Thoracic aorta endothelial cell (primary cell): Measurements from ENCODE around the gene TMEM270. TPM values are rescaled to one million over a fixed set of nuclear protein-coding genes. Genes with fewer than 3 reads are reported as not detected.

ENCODE experiments used
- total RNA-seq: library from RNA; depleted of rRNA; stranded (reverse); fragments of >200 nt; gene quantifications from 2 replicates; pipeline ENCODE4 v1.2.3, GENCODE V29; 2012

The TMEM270 gene, protein sequence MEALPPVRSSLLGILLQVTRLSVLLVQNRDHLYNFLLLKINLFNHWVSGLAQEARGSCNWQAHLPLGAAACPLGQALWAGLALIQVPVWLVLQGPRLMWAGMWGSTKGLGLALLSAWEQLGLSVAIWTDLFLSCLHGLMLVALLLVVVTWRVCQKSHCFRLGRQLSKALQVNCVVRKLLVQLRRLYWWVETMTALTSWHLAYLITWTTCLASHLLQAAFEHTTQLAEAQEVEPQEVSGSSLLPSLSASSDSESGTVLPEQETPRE
- total RNA-seq = not detected in 2 replicates

GRCh38 chr7:73860859-73861258, at the start of gene TMEM270:
Gene TMEM270 (plus strand): TSS chr7:73861159. CDS start chr7:73861195, 36 bp downstream.

DNA sequence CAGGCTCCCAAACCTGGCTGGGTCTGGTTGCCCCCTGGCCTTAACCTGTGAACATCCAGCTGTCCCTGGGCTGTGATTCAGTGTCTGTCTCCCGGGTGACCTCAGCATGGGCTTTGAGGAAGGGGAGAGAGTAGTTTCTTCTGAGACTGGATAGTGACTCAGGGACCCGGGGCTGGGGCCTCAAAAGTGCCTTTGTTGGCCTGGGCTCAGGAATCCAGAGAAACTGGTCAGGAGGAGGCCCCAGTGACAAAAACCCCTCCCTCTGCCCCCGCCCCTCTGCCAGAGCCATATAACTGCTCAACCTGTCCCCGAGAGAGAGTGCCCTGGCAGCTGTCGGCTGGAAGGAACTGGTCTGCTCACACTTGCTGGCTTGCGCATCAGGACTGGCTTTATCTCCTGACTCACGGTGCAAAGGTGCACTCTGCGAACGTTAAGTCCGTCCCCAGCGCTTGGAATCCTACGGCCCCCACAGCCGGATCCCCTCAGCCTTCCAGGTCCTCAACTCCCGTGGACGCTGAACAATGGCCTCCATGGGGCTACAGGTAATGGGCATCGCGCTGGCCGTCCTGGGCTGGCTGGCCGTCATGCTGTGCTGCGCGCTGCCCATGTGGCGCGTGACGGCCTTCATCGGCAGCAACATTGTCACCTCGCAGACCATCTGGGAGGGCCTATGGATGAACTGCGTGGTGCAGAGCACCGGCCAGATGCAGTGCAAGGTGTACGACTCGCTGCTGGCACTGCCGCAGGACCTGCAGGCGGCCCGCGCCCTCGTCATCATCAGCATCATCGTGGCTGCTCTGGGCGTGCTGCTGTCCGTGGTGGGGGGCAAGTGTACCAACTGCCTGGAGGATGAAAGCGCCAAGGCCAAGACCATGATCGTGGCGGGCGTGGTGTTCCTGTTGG, 30.0 kb upstream of the TMEM270 start, which contains the start of gene CLDN4:
Gene CLDN4 (plus strand): TSS at position 316 of the 903 bp plus-strand sequence. CDS start 206 bp downstream, at position 522.

GRCh38 chr7:73842067-73842976, 18.6 kb upstream of the TMEM270 start, which contains the start of gene METTL27:
Gene METTL27 (minus strand): TSS chr7:73842516. CDS start chr7:73842140, 376 bp downstream.

Other genes with a start within 250 kb of the TMEM270 start
- not detected in 2 replicates for gene MLXIPL, start 236.6 kb upstream of the TMEM270 start, total RNA-seq
- gene VPS37D, start 193.3 kb upstream of the TMEM270 start, total RNA-seq = 1.9 and 2.1 TPM in 2 replicates
- 2.7 and 3.1 TPM in 2 replicates for gene DNAJC30, start 177.7 kb upstream of the TMEM270 start, total RNA-seq
- gene BUD23, start 177.6 kb upstream of the TMEM270 start, total RNA-seq = 46.1 and 48.5 TPM in 2 replicates
- 14.8 and 17.0 TPM in 2 replicates for gene STX1A, start 141.5 kb upstream of the TMEM270 start, total RNA-seq
- gene ABHD11, start 122.4 kb upstream of the TMEM270 start, total RNA-seq = 7.4 and 10.1 TPM in 2 replicates
- gene CLDN3, start 90.9 kb upstream of the TMEM270 start, total RNA-seq = 0.27 and 0.43 TPM in 2 replicates
- under 0.01 TPM in 1 of 2 replicates, not detected in the other for gene CLDN4, start 30.2 kb upstream of the TMEM270 start, total RNA-seq
- gene METTL27, start 18.6 kb upstream of the TMEM270 start, total RNA-seq = 0.66 and 4.7 TPM in 2 replicates
- 0.07 and 0.13 TPM in 2 replicates for gene ELN, start 167.0 kb downstream of the TMEM270 start, total RNA-seq
- 38.6 and 39.6 TPM in 2 replicates for gene LIMK1, start 222.6 kb downstream of the TMEM270 start, total RNA-seq